Activated naive CD8-positive, alpha-beta T cell treated with anti-CD3 and anti-CD28 coated beads, Interleukin-2, amount 10 ng/mL, durations not matched to agents 7 days and 5 days (primary cell): ENCODE data around the gene PGR. TPM values are rescaled to one million over a fixed set of nuclear protein-coding genes. Genes with fewer than 3 reads are reported as not detected.
"Not testable (repeated sequence)": the region's sequence is repeated elsewhere in the genome, so short reads cannot be mapped to it uniquely, and the experiment has no call there.

Experiments used
- ATAC-seq: fragments of 150-1000 bp; cut with Tn5 transposase; one replicate; pipeline ENCODE4 v1.10.0; 2021; ENCODE audit warnings: low read depth, moderate library complexity
- POLR2A ChIA-PET: fragments of 350-600 bp; sonication (Branson Sonifier 250); formaldehyde crosslinking; loops from one replicate; lab custom pipeline; 2021; ENCODE audit warnings: antibody characterized with exemption; lab: Charles Lee
- DNase-seq: peaks from one replicate; pipeline ENCODE4 v3.0.0; 2021
- H3K27ac Mint-ChIP-seq: one replicate; pipeline ENCODE4 v1.8.0; 2022; ENCODE audit warnings: mild to moderate bottlenecking, mixed read lengths
- H3K27me3 Mint-ChIP-seq: one replicate; pipeline ENCODE4 v1.8.0; 2022; ENCODE audit warnings: mild to moderate bottlenecking, moderate library complexity, mixed read lengths
- H3K36me3 Mint-ChIP-seq: one replicate; pipeline ENCODE4 v1.8.0; 2021; ENCODE audit warnings: mild to moderate bottlenecking, mixed read lengths
- H3K4me1 Mint-ChIP-seq: one replicate; pipeline ENCODE4 v1.8.0; 2021; ENCODE audit warnings: mixed read lengths
- H3K4me3 Mint-ChIP-seq: one replicate; pipeline ENCODE4 v1.8.0; 2022; ENCODE audit warnings: mild to moderate bottlenecking, moderate library complexity, mixed read lengths
- H3K9me3 Mint-ChIP-seq: one replicate; pipeline ENCODE4 v1.8.0; 2021; ENCODE audit warnings: mixed read lengths
- total RNA-seq, 2 experiments: library from RNA; stranded (reverse); gene quantifications; one replicate each; pipeline ENCODE4 v1.2.3, GENCODE V29; 2021

The PGR gene
- total RNA-seq, 2 experiments from 2014 or later: not detected

DNA sequence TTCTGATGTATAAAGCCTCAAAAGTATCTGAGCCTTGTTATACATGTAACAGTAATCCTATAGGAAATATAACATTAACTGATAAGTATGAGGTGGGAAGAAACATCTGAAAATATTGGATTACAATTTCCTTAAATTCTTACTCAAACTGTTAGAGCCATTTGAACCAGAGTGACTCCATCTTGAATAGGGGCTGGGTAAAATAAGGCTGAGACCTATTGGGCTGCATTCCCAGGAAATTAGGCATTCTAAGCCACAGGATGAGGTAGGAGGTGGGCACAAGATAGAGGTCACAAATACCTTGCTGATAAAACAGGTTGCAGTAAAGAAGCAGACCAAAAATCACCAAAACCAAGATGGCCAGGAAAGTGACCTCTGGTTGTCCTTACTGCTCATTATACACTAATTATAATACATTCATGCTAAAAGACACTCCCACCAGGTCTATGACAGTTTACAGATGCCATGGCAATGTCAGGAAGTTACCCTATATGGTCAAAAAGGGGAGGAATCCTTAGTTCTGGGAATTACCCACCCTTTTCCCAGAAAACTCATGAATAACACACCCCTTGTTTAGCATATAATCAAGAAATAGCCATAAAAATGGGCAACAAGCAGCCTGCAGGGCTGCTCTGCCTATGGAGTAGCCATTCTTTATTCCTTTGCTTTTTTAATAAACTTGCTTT is 114.9 kb downstream of the PGR start:
- POLR2A ChIA-PET: no interaction called here
- Mint-ChIP-seq H3K27ac (no peak overlapping the region), H3K36me3 (no peaks in the 10 kb centered on the region), H3K4me3 (no peak overlapping the region), H3K9me3 (no peaks in the 10 kb centered on the region), H3K4me1 (no peaks in the 10 kb centered on the region), H3K27me3 (no peaks in the 10 kb centered on the region)
- ATAC-seq: no peak
- no peak for DNase-seq

- H3K4me3 Mint-ChIP-seq, ATAC-seq, H3K36me3 Mint-ChIP-seq, H3K27me3 Mint-ChIP-seq, DNase-seq, H3K9me3 Mint-ChIP-seq, H3K4me1 Mint-ChIP-seq, H3K27ac Mint-ChIP-seq, POLR2A ChIA-PET: not testable (repeated sequence)
Measured at GRCh38 chr11:101013702-101014101, 115.9 kb downstream of the PGR start.

- no peak for ATAC-seq
- no peak overlapping the region for H3K4me3 Mint-ChIP-seq
- H3K27ac Mint-ChIP-seq: no peak overlapping the region
- no peaks in the 10 kb centered on the region for H3K4me1 Mint-ChIP-seq
- H3K9me3 Mint-ChIP-seq: no peaks in the 10 kb centered on the region
- no peaks in the 10 kb centered on the region for H3K27me3 Mint-ChIP-seq
- no peak for DNase-seq
- H3K36me3 Mint-ChIP-seq: no peaks in the 10 kb centered on the region
- POLR2A ChIA-PET: no interaction called here
Measured at GRCh38 chr11:101011881-101012280, 117.7 kb downstream of the PGR start.

GRCh38 chr11:101010899-101011298 is 118.7 kb downstream of the PGR start:
- Mint-ChIP-seq H3K27ac (no peak overlapping the region), H3K4me1 (no peaks in the 10 kb centered on the region), H3K27me3 (no peaks in the 10 kb centered on the region), H3K9me3 (no peaks in the 10 kb centered on the region), H3K36me3 (no peaks in the 10 kb centered on the region), H3K4me3 (no peak overlapping the region)
- no peak for DNase-seq
- no peak for ATAC-seq
- POLR2A ChIA-PET: no interaction called here

DNA sequence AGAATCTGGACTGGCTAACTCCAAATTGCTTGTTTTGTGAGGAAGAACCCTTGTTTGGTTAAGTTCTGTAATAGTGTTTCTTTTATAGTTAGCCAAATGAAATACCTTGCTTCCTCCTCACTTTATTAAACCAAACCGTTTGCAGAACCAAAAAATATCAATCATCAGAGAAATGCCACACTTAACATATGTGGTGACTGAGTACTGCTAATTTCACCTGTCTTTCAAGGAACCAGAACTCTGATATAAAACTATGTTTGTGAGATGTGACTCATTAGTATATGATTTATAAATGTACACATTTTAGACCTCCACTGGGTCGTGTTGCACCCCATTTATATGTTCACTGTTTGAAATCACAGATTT is 119.9 kb downstream of the PGR start:
- ATAC-seq (no peak), DNase-seq (no peak)
- H3K4me3 Mint-ChIP-seq: no peak overlapping the region
- H3K36me3 Mint-ChIP-seq: no peaks in the 10 kb centered on the region
- no peaks in the 10 kb centered on the region for H3K27me3 Mint-ChIP-seq
- POLR2A ChIA-PET: no interaction called here
- H3K4me1 Mint-ChIP-seq: no peaks in the 10 kb centered on the region
- no peaks in the 10 kb centered on the region for H3K9me3 Mint-ChIP-seq
- no peak overlapping the region for H3K27ac Mint-ChIP-seq

- ATAC-seq (no peak), DNase-seq (no peak)
- Mint-ChIP-seq H3K27me3 (no peaks in the 10 kb centered on the region), H3K27ac (no peak overlapping the region), H3K4me3 (no peak overlapping the region), H3K36me3 (no peaks in the 10 kb centered on the region), H3K9me3 (no peaks in the 10 kb centered on the region), H3K4me1 (no peaks in the 10 kb centered on the region)
- POLR2A ChIA-PET: no interaction called here
Measured at GRCh38 chr11:101008961-101009689, 120.5 kb downstream of the PGR start.

- no peaks in the 10 kb centered on the region for H3K27me3 Mint-ChIP-seq
- H3K4me1 Mint-ChIP-seq: no peaks in the 10 kb centered on the region
- no peak for ATAC-seq
- no peak for DNase-seq
- no peak overlapping the region for H3K4me3 Mint-ChIP-seq
- POLR2A ChIA-PET: no interaction called here
- H3K27ac Mint-ChIP-seq: no peak overlapping the region
- no peaks in the 10 kb centered on the region for H3K36me3 Mint-ChIP-seq
- H3K9me3 Mint-ChIP-seq: no peaks in the 10 kb centered on the region
Measured at GRCh38 chr11:101003468-101003867, 126.1 kb downstream of the PGR start.

DNA sequence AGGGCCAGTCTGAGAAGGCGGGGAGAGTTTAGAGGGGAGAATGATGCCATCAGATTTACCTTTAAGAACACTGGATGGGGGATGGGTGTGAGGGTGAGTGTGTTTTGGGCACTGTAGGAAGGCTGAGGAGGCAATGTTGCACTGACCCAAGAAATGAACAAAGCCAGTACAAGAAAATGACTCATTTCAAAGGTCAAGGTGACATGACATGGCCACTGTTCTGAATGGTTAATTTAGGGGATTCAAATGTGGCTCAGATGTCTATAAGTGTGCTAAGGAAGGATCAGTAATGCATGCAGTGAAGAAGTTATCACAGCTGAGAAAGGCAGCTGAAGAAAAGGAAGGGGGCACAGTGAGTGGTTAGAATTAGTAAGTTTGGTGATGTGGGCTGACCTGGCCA is 129.9 kb downstream of the PGR start:
- no peaks in the 10 kb centered on the region for H3K27me3 Mint-ChIP-seq
- no peaks in the 10 kb centered on the region for H3K4me1 Mint-ChIP-seq
- no peak for ATAC-seq
- no peak overlapping the region for H3K27ac Mint-ChIP-seq
- no peak overlapping the region for H3K4me3 Mint-ChIP-seq
- no peaks in the 10 kb centered on the region for H3K9me3 Mint-ChIP-seq
- no peak for DNase-seq
- no peaks in the 10 kb centered on the region for H3K36me3 Mint-ChIP-seq
- POLR2A ChIA-PET: no interaction called here

GRCh38 chr11:100994966-100995365 is 134.6 kb downstream of the PGR start:
- H3K4me1 Mint-ChIP-seq: no peaks in the 10 kb centered on the region
- POLR2A ChIA-PET: no interaction called here
- ATAC-seq (no peak), DNase-seq (no peak)
- H3K27me3 Mint-ChIP-seq: no peaks in the 10 kb centered on the region
- H3K4me3 Mint-ChIP-seq: no peak overlapping the region
- H3K9me3 Mint-ChIP-seq: no peaks in the 10 kb centered on the region
- H3K27ac Mint-ChIP-seq: no peak overlapping the region
- no peaks in the 10 kb centered on the region for H3K36me3 Mint-ChIP-seq

- H3K4me1 Mint-ChIP-seq: no peaks in the 10 kb centered on the region
- H3K36me3 Mint-ChIP-seq: no peaks in the 10 kb centered on the region
- H3K9me3 Mint-ChIP-seq: no peaks in the 10 kb centered on the region
- no peaks in the 10 kb centered on the region for H3K27me3 Mint-ChIP-seq
- DNase-seq: no peak
- no peak for ATAC-seq
- POLR2A ChIA-PET: no interaction called here
- H3K4me3 Mint-ChIP-seq: no peak overlapping the region
- no peak overlapping the region for H3K27ac Mint-ChIP-seq
Measured at GRCh38 chr11:100991541-100991940, 138.1 kb downstream of the PGR start.

DNA sequence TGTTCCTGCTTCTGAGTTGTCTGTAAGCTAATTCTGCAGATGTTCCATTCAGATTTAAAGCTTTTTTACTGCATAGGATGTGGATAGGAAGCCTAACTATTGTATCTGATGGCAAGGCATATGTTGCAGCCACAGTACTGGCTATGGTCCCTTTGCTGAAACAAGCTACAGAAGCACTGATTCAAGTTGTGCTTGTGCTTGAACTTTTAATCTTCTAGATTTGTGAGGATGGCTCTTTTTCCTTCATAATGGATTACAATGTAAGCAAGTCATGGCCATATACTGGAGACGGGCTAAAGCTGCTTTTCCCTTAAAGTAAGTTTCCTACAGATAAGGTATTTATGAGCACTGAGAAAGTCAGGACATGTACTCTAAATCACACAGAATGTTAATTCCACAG is 138.7 kb downstream of the PGR start:
- POLR2A ChIA-PET: no interaction called here
- no peaks in the 10 kb centered on the region for H3K27me3 Mint-ChIP-seq
- H3K9me3 Mint-ChIP-seq: no peaks in the 10 kb centered on the region
- H3K4me3 Mint-ChIP-seq: no peak overlapping the region
- H3K36me3 Mint-ChIP-seq: no peaks in the 10 kb centered on the region
- no peak overlapping the region for H3K27ac Mint-ChIP-seq
- H3K4me1 Mint-ChIP-seq: no peaks in the 10 kb centered on the region
- ATAC-seq (no peak), DNase-seq (no peak)

- Mint-ChIP-seq H3K4me1 (no peaks in the 10 kb centered on the region), H3K36me3 (no peaks in the 10 kb centered on the region), H3K27me3 (no peaks in the 10 kb centered on the region), H3K9me3 (no peaks in the 10 kb centered on the region), H3K27ac (no peak overlapping the region), H3K4me3 (no peak overlapping the region)
- POLR2A ChIA-PET: no interaction called here
- DNase-seq (no peak), ATAC-seq (no peak)
Measured at GRCh38 chr11:100984668-100985067, 144.9 kb downstream of the PGR start.

GRCh38 chr11:100981196-100981824 is 148.3 kb downstream of the PGR start:
- Mint-ChIP-seq H3K9me3 (no peaks in the 10 kb centered on the region), H3K36me3 (no peaks in the 10 kb centered on the region), H3K4me3 (no peak overlapping the region), H3K27ac (no peak overlapping the region), H3K27me3 (no peaks in the 10 kb centered on the region), H3K4me1 (no peaks in the 10 kb centered on the region)
- DNase-seq (no peak), ATAC-seq (no peak)
- POLR2A ChIA-PET: no interaction called here

GRCh38 chr11:100980156-100980555 is 149.5 kb downstream of the PGR start:
- no peaks in the 10 kb centered on the region for H3K9me3 Mint-ChIP-seq
- H3K27me3 Mint-ChIP-seq: no peaks in the 10 kb centered on the region
- H3K36me3 Mint-ChIP-seq: no peaks in the 10 kb centered on the region
- POLR2A ChIA-PET: no interaction called here
- DNase-seq: no peak
- no peaks in the 10 kb centered on the region for H3K4me1 Mint-ChIP-seq
- no peak overlapping the region for H3K4me3 Mint-ChIP-seq
- no peak for ATAC-seq
- H3K27ac Mint-ChIP-seq: no peak overlapping the region
